NCI-H2227 (cell line): Measurements from ENCODE around the gene MMS19.
"Not testable (repeated sequence)": the region's sequence is repeated elsewhere in the genome, so short reads cannot be mapped to it uniquely, and the experiment has no call there.

Source experiments
- DNase-seq: peaks from one replicate; lab custom pipeline; 2025; ENCODE audit not compliant: unreplicated experiment; lab: John Stamatoyannopoulos, UW

The MMS19 gene

DNA sequence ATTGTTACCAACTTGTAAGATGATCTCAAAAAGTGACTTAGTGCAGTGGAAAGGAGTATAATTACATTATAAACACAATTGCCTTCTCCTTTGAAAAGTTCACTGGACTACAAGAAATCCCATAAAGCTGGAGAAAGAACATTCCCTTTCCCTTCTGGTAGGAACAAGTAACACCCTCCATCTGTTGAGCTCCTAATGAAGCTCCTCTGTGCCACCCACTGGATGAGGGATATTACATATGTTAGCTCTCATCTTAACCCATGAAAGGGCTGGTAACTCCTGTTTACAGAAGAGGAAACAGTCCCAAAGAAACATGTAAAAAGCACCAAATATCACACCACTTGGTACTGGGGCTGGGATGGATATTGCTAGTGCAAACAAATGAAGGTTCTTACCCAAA, 64.2 kb downstream of the MMS19 start:
- no peak for DNase-seq

DNA sequence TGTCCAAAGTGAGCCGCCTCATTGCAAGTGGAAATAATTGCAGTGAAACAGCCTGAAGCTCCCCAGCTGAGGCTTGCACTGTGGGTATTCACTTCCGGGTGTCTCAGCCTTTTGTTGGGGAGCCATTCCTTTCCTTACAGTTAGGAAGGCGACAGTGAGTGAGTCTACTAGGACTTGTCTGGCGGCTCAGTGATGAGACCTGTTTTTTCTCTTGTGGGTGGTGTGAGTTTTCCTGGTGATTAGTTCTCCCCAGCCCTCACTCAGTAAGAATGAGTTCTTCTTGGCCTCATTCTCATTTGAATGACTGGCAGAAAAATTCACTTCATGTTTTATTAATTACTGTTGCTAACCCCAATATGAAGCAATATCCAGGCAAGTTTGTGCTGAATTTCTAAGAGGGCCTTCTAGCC, 69.6 kb downstream of the MMS19 start:
- DNase-seq, result peak; percentile 9

DNA sequence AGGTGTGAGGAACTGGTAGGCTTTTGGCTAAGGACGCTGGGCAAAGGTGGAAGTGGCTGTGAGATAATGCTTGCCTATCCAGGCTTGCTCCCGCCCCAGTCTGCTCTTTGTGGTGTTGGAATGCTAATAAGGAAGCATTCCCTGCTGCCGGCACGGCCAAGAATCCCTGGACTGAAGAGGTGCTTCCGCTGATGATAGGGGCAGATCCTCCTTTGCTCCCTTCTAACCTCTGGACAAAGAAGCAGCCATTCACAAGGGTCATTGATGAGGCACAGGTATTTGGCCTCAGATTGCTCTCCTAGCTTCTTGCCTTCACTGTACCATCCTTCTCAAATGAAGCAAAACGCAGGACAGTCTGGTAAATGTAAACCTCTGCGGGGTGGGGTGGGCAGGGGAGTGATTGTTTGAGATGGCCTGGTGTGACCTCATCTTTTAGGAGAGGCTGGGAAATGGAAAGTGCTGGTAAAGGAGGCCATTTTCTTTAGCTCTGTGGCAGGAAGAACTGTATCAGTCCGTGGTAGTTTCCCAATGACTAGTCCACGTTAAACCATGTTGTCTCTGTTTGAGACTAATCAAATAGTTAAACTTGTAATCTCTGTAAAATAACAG, 70.5 kb downstream of the MMS19 start:
- peak; percentile 28 for DNase-seq

DNA sequence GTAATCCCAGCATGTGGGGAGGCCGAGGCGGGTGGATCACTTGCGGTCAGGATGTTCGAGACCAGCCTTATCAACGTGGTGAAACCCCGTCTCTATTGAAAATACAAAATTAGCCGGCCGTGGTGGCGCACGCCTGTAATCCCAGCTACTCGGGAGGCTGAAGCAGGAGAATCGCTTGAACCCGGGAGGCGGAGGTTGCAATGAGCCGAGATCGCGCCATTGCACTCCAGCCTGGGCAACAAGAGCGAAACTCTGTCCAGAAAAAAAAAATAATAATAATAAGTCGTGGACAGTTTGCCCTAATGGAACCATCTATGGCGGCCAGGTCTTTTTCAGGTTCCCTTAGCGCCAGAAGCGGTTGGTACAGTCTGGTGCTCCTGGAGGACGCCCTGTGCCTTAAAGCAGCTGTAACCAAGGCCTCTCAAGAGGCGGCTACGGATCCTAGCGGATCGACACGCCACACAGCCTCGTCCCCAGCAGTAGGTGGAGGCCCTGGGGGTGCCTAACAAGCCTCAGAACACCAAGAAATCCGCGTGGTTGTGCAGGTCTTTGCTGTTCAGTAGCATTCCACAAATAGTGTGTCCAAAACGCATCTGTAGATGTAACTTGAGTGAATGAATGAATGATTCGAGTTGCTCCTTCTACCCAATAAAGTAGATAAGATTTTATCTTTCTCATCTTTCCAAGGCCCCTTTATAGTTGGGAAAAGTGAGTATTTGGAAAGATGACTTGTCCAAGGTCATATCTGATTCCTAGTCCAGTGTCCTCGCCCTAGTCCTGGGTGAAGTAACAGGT, 71.2 kb downstream of the MMS19 start:
- peak; percentile 11 for DNase-seq

DNA sequence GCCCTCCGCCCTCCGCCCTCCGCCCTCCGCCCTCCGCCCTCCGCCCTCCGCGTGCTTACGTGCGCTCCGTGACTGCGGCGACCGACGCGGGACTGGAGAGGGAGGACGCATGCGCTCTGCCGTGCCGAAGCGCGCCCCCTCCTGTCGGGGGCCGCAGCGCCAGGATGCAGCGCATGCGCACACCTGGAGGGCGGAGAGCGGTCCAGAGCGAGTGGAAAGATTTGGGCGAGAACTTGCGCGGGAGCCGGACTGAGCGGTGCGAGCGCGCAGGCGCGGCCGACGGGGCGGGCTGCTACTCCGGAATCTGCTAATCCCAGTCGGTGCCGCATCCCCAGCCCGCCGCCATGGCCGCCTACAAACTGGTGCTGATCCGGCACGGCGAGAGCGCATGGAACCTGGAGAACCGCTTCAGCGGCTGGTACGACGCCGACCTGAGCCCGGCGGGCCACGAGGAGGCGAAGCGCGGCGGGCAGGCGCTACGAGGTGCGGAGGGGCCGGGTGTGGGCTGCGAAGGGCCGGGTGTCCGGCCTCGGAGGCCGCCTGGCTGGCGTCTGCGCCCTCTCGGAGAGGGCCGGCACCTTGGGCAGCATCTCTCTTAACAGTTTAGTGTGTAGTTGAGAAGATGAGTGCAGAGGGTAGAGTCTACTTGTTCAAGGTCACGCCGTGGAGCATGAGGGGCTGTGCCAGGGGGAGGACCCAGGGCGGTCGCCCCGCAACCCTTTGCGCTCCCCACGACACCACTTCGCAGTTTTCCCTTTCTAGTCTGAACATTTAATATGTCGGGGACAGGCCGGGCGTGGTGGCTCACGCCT, 72.1 kb downstream of the MMS19 start, which contains the start of gene PGAM1:
Gene PGAM1 (plus strand): TSS at position 228 of the 812 bp plus-strand sequence. CDS start 117 bp downstream, at position 345.
- peak; percentile 94 for DNase-seq

DNA sequence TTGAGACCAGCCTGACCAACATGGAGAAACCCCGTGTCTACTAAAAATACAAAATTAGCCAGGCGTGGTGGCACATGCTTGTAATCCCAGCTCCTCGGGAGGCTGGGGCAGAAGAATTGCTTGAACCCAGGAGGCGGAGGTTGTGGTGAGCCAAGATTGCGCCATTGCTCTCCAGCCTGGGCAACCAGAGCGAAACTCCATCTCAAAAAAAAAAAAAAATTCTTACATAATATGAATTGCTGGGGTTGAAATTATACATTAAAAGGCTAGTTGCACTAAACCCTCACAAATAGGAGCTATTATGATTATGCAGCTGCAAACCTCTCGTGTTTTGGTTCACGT, 74.5 kb downstream of the MMS19 start:
- not testable (repeated sequence) for DNase-seq

DNA sequence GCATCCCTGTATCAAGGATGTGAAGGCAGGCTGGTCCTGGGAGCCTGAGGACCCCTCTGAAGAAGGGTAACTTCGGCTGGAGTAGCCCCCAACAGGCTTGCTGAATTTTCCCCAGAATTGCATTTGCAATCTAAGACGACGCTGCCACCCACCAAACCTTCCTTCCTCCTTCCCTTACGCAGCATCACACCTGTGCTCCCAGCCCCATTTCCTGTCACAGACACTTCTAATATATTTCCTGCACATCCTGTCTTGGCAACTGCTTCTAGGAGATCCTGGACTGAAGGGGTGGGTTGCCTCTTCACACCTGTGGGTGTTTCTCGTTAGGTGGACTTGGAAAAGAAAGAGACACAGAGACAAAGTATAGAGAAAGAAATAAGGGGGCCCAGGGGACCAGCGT, 81.7 kb downstream of the MMS19 start:
- no peak for DNase-seq

DNA sequence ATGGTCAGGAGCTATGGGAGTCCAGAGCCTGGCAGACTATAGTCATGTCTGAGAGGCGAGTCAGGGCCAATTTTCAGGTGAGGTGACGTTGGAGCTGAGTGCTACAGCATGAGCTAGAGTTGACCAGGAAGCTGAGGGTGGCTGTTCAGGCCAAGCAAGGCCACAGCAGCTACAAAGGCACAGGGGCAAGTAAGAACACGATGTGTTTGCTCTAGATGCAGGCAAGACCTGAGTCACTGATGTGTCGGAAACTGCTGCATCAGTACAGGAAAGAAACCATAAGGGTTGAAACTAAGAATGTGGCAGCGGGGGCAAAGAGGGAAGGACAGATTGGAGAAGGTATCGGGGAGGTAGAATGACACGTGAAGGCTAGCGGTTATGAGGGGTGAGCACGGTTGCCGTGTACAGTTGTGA, 85.3 kb downstream of the MMS19 start:
- no peak for DNase-seq

DNA sequence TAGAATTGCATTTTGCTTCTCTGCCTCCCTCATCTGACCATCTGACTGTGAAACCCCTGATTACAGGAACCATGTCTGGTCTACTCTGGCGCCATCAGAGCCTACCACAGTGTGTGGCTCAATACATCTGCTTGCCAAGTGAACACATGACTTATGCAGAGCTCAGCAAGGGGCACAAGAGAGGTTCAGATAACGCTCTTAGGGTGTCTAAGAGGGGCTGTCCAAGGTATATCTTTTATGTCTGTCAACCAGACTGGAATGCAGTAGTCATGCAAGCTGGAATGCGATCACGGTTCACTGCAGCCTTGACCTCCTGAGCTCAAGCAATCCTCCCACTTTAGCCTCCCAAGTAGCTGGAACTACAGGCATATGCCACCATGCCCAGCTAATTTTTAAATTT, 86.8 kb downstream of the MMS19 start:
- DNase-seq, result no peak

DNA sequence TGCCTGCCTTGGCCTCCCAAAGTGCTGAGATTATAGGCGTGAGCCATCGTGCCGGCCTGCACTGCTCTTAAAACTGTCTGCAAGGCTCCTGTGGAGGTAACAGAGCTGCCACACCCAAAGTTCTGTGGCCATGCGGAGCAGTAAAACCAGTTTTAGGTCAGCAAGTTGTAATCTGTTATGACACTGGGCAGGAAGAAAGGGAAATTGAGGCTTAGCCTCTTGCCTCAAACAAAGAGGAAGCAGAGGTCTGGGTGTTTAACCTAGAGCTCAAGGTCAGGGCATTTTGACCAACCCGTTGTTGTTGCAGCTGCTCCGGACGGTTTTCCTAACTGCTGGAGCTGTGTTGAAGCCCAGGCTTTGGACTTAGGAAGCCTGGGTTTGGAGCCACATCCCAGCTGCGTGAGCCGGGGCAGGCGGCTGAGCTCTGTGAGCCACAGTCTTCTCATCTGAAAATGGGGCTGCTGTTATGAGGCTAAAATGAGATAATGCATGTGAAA, 89.7 kb downstream of the MMS19 start:
- DNase-seq, result no peak
